Body of pancreas (tissue), 4 donors: ENCODE measurements around the gene MAFF.
"Not testable (repeated sequence)": the region's sequence is repeated elsewhere in the genome, so short reads cannot be mapped to it uniquely, and the experiment has no call there.

ENCODE experiments used
- CTCF ChIP-seq, 7 experiments: fragments of 450-650 bp in 4 of 7; fragments of 200-600 bp in 3 of 7; sonication (generic) in 3 of 7; IDR thresholded peaks; one replicate each; pipeline ENCODE4 v1.5.1; 2016 to 2019; ENCODE audit warnings: antibody characterized with exemption in 7 of 7
- POLR2A ChIP-seq, 3 donors: fragments of 450-650 bp; IDR thresholded peaks; one replicate each; pipeline ENCODE4 v1.6.1; 2016; ENCODE audit warnings: antibody characterized with exemption in 3 of 3, mild to moderate bottlenecking in 2 of 3

- not testable (repeated sequence) for TF ChIP-seq CTCF, POLR2A (IDR thresholded peaks at IDR 0.05)
These were observed 23.2 kb upstream of the MAFF start for GRCh38 chr22:38178605-38178937.
